Esophagus muscularis mucosa (tissue), 4 donors: Measurements from ENCODE around the gene MRPL11. TPM values are rescaled to one million over a fixed set of nuclear protein-coding genes. Genes with fewer than 3 reads are reported as not detected.
A peak's percentile ranks its signal among the peaks of the same experiment; 100 is the strongest.

Experiments
- DNase-seq: peaks from one replicate; pipeline ENCODE4 v3.0.0-alpha.2; 2017; ENCODE audit errors: extremely low spot score
- H3K27ac ChIP-seq, 4 donors: fragments of 200-600 bp; sonication (generic); replicated peaks in 1 of 4; 1 replicate in 3 of 4; 2 replicates in 1 of 4; pipeline ENCODE4 v1.5.1; 2016 to 2019; ENCODE audit warnings: mild to moderate bottlenecking in 1 of 4
- H3K27me3 ChIP-seq, 4 donors: fragments of 200-600 bp; sonication (generic); one replicate each; pipeline versions ENCODE4 v1.5.1 to v1.6.0; 2016 to 2019
- H3K36me3 ChIP-seq, 4 donors: fragments of 200-600 bp; sonication (generic); one replicate each; pipeline ENCODE4 v1.5.1; 2016 to 2019
- H3K4me1 ChIP-seq, 4 donors: fragments of 200-600 bp; sonication (generic); one replicate each; pipeline ENCODE4 v1.5.1; 2016 to 2019
- H3K4me3 ChIP-seq, 4 donors: fragments of 200-600 bp; sonication (generic); 1 replicate in 2 of 4; 2 replicates in 2 of 4; pipeline ENCODE4 v1.5.1; 2016 to 2019; ENCODE audit warnings: mild to moderate bottlenecking in 4 of 4, moderate library complexity in 1 of 4
- H3K9me3 ChIP-seq, 4 donors: fragments of 200-600 bp; sonication (generic); 1 replicate in 3 of 4; 2 replicates in 1 of 4; pipeline ENCODE4 v1.5.1; 2016 to 2019
- CTCF ChIP-seq, 3 experiments: fragments of 200-600 bp in 2 of 3; fragments of 450-650 bp in 1 of 3; sonication (generic) in 2 of 3; IDR thresholded peaks; one replicate each; pipeline ENCODE4 v1.5.1; 2017 to 2019; ENCODE audit warnings: antibody characterized with exemption in 3 of 3, mild to moderate bottlenecking in 2 of 3, moderate library complexity in 1 of 3
- EP300 ChIP-seq: sonication (generic); formaldehyde crosslinking; IDR thresholded peaks from one replicate; pipeline ENCODE4 v1.6.1; 2017; ENCODE audit warnings: antibody characterized with exemption
- POLR2A ChIP-seq: fragments of 450-650 bp; IDR thresholded peaks from one replicate; pipeline ENCODE4 v1.6.1; 2017; ENCODE audit warnings: antibody characterized with exemption, moderate library complexity, mild to moderate bottlenecking, low read depth
- POLR2AphosphoS5 ChIP-seq, 2 donors: sonication (generic); formaldehyde crosslinking; IDR thresholded peaks; one replicate each; pipeline ENCODE4 v1.6.1; 2017; ENCODE audit warnings: antibody characterized with exemption in 2 of 2
- WGBS: methylation state at CpG from one replicate; pipeline ENCODE4 v1.1.5; 2018; 5-methylcytosine and 5-hydroxymethylcytosine counted together
- intact Hi-C: fragments of 100-400 bp; cut with DNase I; formaldehyde crosslinking; loops from one replicate; pipeline ENCODE4 v1.15.1; 2023
- total RNA-seq, 4 donors: library from RNA; depleted of rRNA; stranded (reverse); fragments of >200 nt; gene quantifications; one replicate each; pipeline versions ENCODE4 v1.1.0 to v1.2.1, GENCODE V29; 2016

The MRPL11 gene
- total RNA-seq: 10 to 100 TPM; 46.1 to 51.5 (median 48.7) TPM

- peaks cover 0 to 11% (median 3%) of the 10 kb centered on the region in 4 donors for H3K9me3 ChIP-seq
- DNase-seq: peak; percentile 94
- peak within 1 kb of the TSS; percentile 79 to 89 (median 82) for H3K27ac ChIP-seq
- intact Hi-C loops: no loop called here
- TF ChIP-seq CTCF (IDR thresholded peaks at IDR 0.05) (peak; percentile 62 to 83 (median 73)), EP300 (no peak), POLR2AphosphoS5 (IDR thresholded peaks at IDR 0.05) (peak; percentile 60 to 88), POLR2A (no peak)
- peak within 1 kb of the TSS; percentile 76 to 98 (median 94) for H3K4me3 ChIP-seq
- peaks cover 9 to 17% (median 14%) of the 10 kb centered on the region in 4 donors for H3K4me1 ChIP-seq
- H3K36me3 ChIP-seq: peaks cover 18 to 35% (median 25%) of the 10 kb centered on the region in 4 donors
- no peaks in the 10 kb centered on the region for H3K27me3 ChIP-seq
- 11% methylated on average over 28 of the region's 45 CpGs for WGBS
These were observed at the start of gene MRPL11 for GRCh38 chr11:66438504-66439466. Gene MRPL11, minus strand, starts transcription at chr11:66438848. Its CDS starts 94 bp downstream, at chr11:66438754.

GRCh38 chr11:66484806-66485380 is 46.2 kb upstream of the MRPL11 start:
- no peak for DNase-seq
- TF ChIP-seq CTCF (IDR thresholded peaks at IDR 0.05) (no peak), POLR2A (no peak), POLR2AphosphoS5 (IDR thresholded peaks at IDR 0.05) (no peak), EP300 (no peak)
- Histone ChIP-seq H3K27me3 (no peaks in the 10 kb centered on the region), H3K4me1 (peaks cover 4 to 11% (median 9%) of the 10 kb centered on the region in 4 donors), H3K9me3 (no peaks in the 10 kb centered on the region), H3K36me3 (peaks cover 0 to 69% (median 41%) of the 10 kb centered on the region in 4 donors), H3K4me3 (no peak overlapping the region), H3K27ac (no peak overlapping the region)
- intact Hi-C loops: no loop called here
- 88% methylated on average over 7 of the region's 7 CpGs for WGBS

- TF ChIP-seq POLR2AphosphoS5 (IDR thresholded peaks at IDR 0.05) (peak; percentile 95 to 96), EP300 (no peak), POLR2A (peak; percentile 91), CTCF (IDR thresholded peaks at IDR 0.05) (peak in 1 of 3 experiments; percentile 10)
- peak; percentile 99 for DNase-seq
- Histone ChIP-seq H3K4me1 (peaks cover 8 to 27% (median 22%) of the 10 kb centered on the region in 4 donors), H3K27me3 (no peaks in the 10 kb centered on the region), H3K4me3 (peak within 1 kb of the TSS; percentile 67 to 82 (median 74)), H3K9me3 (no peaks in the 10 kb centered on the region), H3K27ac (peak within 1 kb of the TSS; percentile 90 to 94 (median 94)), H3K36me3 (peaks cover 4 to 40% (median 23%) of the 10 kb centered on the region in 4 donors)
- intact Hi-C loops: no loop called here
- under 1% methylated on average over 25 of the region's 62 CpGs for WGBS
These were observed 41.7 kb upstream of the MRPL11 start, which contains the start of gene DPP3 for GRCh38 chr11:66480117-66480938. Gene DPP3, plus strand, starts transcription at chr11:66480434. Its CDS starts 1,767 bp downstream, at chr11:66482201.

- Histone ChIP-seq H3K27ac (peak overlapping the region; percentile 90 to 94 (median 94)), H3K9me3 (no peaks in the 10 kb centered on the region), H3K4me3 (peak overlapping the region; percentile 67 to 82 (median 74)), H3K27me3 (no peaks in the 10 kb centered on the region), H3K36me3 (peaks cover 6 to 40% (median 27%) of the 10 kb centered on the region in 4 donors), H3K4me1 (peaks cover 8 to 27% (median 22%) of the 10 kb centered on the region in 4 donors)
- TF ChIP-seq POLR2AphosphoS5 (IDR thresholded peaks at IDR 0.05) (no peak), POLR2A (no peak), EP300 (no peak), CTCF (IDR thresholded peaks at IDR 0.05) (no peak)
- 0% methylated on average over 25 of the region's 34 CpGs for WGBS
- DNase-seq: peak; percentile 94
- intact Hi-C loops: no loop called here
These were observed 40.9 kb upstream of the MRPL11 start for GRCh38 chr11:66479394-66480116.
